ENCODE results near the gene PTEN. TPM values are rescaled to one million over a fixed set of nuclear protein-coding genes. Genes with fewer than 3 reads are reported as not detected.
A peak's percentile ranks its signal among the peaks of the same experiment; 100 is the strongest.

The PTEN gene
- total and polyA plus RNA-seq, 9 of the 15 experiments (the other 6 are each of a cell fraction or from before 2014, with no cell fraction given) = 8.4 to 56.9 (median 22.2) TPM

DNA sequence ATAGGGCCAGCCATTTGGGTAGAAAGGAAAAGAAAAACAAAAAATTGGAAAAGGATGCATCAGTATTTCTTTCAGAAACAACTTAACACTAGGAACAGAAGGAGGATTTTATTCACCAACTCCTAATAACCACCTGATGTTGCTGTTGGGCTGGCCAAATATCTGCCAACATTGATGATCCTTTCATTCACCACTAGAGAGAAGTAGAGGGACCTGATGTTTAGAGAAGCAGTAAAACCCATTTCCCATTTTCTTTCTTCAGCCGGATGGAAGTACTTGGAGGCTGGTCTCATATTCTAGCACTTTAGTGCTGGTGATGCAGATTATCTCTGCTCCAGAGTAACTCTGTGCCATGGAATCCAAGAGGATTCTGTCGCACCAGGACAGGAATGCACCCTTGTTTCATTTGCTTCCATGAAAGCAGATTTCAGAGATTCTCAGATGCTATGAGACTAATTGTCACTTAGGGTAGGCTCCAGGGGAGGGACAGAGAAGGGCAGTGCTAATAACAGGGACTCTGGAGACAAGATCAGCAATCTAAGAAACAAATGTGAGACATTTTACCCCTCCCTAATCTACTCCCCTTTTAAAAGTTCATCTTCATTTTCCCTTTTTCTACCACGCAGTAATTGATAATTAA is 3.1 kb upstream of the PTEN start:
- DNase-seq (ENCODE audit: extremely low read depth in 1 of 4, low spot score in 3 of 4) (peak in 2 of 4 experiments; percentile 16 to 34), ATAC-seq (no peak), FAIRE-seq (peak; percentile 65)
- WGBS (ENCODE audit: insufficient coverage, low coverage, missing lambda C conversion rate) = 53% methylated on average over 3 of the region's 3 CpGs
- Histone ChIP-seq H3K9ac (ENCODE audit: insufficient read depth in 1 of 2, low read depth in 2 of 2, low read length in 2 of 2) (no peak overlapping the region), H3K4me1 (replicated peaks in 1 of 2; ENCODE audit: control insufficient read depth in 2 of 2, insufficient read depth in 2 of 2, low read length in 2 of 2) (peaks cover 3 to 11% of the 10 kb centered on the region in 2 experiments; a peak in 4 of 5 replicates), H3K79me2 (ENCODE audit: control insufficient read depth, insufficient read depth, low read length) (peaks cover 17% of the 10 kb centered on the region), H3K27ac (ENCODE audit: extremely low read depth, low read depth, low read length) (no peak overlapping the region), H3K4me3 (no peak overlapping the region), H3K4me2 (ENCODE audit: insufficient read depth, low read length) (no peak overlapping the region), H3K9me1 (ENCODE audit: control insufficient read depth, insufficient read depth, low read length) (no peaks in the 10 kb centered on the region), H3K36me3 (ENCODE audit: control insufficient read depth, insufficient read depth, low read length) (no peaks in the 10 kb centered on the region), H3K9me3 (replicated peaks; ENCODE audit: control insufficient read depth, insufficient read depth, low read depth, low read length) (no peaks in the 10 kb centered on the region), H4K20me1 (replicated peaks; ENCODE audit: control insufficient read depth, insufficient read depth, low read length) (peaks cover 6% of the 10 kb centered on the region; the same call in 1 of the 2 replicates), H3K27me3 (ENCODE audit: control insufficient read depth in 2 of 2, insufficient read depth in 2 of 2, low read length in 2 of 2) (no peaks in the 10 kb centered on the region), H2AFZ (ENCODE audit: low read depth, low read length) (no peak overlapping the region)
- intact Hi-C loops (cut with micrococcal nuclease) (loop anchor here (5.0 kb wide), 2 partner anchors 43 to 527 kb away; partner anchors contain the start of gene ATAD1), in situ Hi-C loops (cut with MboI) (loop anchor here (25.0 kb wide), 1 partner anchor 227 kb away; no protein-coding TSS in a partner anchor)
- POLR2A ChIA-PET = no interaction called here
- no TSS peak for BruUV-seq (replicated peaks)
- CTCF ChIA-PET (ENCODE audit: low intra/inter-chr PET ratio) = interaction anchor here (1.1 kb wide), 1 partner anchor 255 kb away, joined by 3 read pairs; no protein-coding TSS in a partner anchor
- TF ChIP-seq, protein P1, sequence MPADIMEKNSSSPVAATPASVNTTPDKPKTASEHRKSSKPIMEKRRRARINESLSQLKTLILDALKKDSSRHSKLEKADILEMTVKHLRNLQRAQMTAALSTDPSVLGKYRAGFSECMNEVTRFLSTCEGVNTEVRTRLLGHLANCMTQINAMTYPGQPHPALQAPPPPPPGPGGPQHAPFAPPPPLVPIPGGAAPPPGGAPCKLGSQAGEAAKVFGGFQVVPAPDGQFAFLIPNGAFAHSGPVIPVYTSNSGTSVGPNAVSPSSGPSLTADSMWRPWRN (IDR thresholded peaks at IDR 0.05; ENCODE audit: low read depth) = no peak
- TF ChIP-seq SPI1 (IDR thresholded peaks at IDR 0.05; ENCODE audit: borderline replicate concordance, low read depth, low read length) (0 out of 2 replicates have a peak, but pooled peaks have one; percentile 2), SMC3 (conservative IDR thresholded peaks at IDR 0.05; ENCODE audit: insufficient read depth, low read depth, low read length) (0 out of 2 replicates have a peak, but pooled peaks have one; percentile 30), EZH2 (IDR thresholded peaks at IDR 0.05; ENCODE audit: borderline replicate concordance, low read depth, low read length) (no peak), RAD21 (CRISPR knock-in tag; conservative IDR thresholded peaks at IDR 0.05 in 1 of 2, IDR thresholded peaks at IDR 0.05 in 1 of 2) (peak; percentile 65 to 73)
- TF ChIP-seq, protein P2, sequence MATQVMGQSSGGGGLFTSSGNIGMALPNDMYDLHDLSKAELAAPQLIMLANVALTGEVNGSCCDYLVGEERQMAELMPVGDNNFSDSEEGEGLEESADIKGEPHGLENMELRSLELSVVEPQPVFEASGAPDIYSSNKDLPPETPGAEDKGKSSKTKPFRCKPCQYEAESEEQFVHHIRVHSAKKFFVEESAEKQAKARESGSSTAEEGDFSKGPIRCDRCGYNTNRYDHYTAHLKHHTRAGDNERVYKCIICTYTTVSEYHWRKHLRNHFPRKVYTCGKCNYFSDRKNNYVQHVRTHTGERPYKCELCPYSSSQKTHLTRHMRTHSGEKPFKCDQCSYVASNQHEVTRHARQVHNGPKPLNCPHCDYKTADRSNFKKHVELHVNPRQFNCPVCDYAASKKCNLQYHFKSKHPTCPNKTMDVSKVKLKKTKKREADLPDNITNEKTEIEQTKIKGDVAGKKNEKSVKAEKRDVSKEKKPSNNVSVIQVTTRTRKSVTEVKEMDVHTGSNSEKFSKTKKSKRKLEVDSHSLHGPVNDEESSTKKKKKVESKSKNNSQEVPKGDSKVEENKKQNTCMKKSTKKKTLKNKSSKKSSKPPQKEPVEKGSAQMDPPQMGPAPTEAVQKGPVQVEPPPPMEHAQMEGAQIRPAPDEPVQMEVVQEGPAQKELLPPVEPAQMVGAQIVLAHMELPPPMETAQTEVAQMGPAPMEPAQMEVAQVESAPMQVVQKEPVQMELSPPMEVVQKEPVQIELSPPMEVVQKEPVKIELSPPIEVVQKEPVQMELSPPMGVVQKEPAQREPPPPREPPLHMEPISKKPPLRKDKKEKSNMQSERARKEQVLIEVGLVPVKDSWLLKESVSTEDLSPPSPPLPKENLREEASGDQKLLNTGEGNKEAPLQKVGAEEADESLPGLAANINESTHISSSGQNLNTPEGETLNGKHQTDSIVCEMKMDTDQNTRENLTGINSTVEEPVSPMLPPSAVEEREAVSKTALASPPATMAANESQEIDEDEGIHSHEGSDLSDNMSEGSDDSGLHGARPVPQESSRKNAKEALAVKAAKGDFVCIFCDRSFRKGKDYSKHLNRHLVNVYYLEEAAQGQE (IDR thresholded peaks at IDR 0.05; ENCODE audit: borderline replicate concordance) = peak; percentile 29; the same call in 1 of the 2 replicates
- TF ChIP-seq, protein P2 (CRISPR knock-in tag; IDR thresholded peaks at IDR 0.05; ENCODE audit: low read depth) = no peak
- TF ChIP-seq, protein P3, sequence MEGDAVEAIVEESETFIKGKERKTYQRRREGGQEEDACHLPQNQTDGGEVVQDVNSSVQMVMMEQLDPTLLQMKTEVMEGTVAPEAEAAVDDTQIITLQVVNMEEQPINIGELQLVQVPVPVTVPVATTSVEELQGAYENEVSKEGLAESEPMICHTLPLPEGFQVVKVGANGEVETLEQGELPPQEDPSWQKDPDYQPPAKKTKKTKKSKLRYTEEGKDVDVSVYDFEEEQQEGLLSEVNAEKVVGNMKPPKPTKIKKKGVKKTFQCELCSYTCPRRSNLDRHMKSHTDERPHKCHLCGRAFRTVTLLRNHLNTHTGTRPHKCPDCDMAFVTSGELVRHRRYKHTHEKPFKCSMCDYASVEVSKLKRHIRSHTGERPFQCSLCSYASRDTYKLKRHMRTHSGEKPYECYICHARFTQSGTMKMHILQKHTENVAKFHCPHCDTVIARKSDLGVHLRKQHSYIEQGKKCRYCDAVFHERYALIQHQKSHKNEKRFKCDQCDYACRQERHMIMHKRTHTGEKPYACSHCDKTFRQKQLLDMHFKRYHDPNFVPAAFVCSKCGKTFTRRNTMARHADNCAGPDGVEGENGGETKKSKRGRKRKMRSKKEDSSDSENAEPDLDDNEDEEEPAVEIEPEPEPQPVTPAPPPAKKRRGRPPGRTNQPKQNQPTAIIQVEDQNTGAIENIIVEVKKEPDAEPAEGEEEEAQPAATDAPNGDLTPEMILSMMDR (IDR thresholded peaks at IDR 0.05 in 2 of 3, conservative IDR thresholded peaks at IDR 0.05 in 1 of 3; ENCODE audit: insufficient read depth in 2 of 3, low read depth in 1 of 3, low read length in 3 of 3) = peak; percentile 38 to 85 (median 70); a peak in 5 of 6 replicates

Measured in K562 (cell line).